ENCODE data around the gene ETV6.
A peak's percentile ranks its signal among the peaks of the same experiment; 100 is the strongest.

The ETV6 gene

DNA sequence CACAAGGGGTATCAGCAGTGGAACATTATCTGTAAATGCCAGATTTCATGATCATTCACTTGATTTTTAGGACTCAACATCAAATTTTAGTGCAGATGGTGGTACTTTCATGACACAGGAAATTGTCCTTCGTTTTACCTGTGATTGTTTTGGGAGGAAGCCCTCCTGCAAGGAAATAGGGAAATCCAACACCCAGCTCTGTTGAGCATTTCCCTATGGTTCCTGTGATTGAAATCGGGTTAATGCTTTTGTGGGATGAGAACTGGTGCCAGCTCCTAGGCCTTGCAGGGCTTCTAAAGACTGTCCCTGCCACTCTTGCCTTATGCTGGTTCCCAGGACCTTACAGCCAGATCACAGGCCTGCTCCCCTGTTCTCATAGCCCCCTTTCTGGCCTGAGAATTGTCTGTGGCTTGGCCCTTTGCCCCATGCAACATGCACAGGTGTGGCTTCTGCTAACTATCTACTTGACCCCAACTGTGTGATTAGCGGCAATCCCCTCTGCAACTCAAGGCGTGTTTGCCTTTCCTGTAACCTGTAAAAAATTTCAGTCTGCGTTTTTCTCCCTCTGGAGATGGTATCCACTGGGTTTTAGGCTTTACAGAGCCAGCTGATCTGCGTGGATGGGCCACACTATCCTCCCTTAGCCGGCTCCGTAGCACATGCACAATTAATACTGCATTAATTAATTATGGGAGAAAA lies 112.5 kb downstream of the ETV6 start:
- peak; percentile 36 for DNase-seq (ENCODE audit: low spot score)
- in situ Hi-C loops (cut with MboI; ENCODE audit: low pct_unique_long_range_greater_than_20kb, low sequenced_read_pairs, unreplicated experiment): loop anchor here (25.0 kb wide), 1 partner anchor 250 kb away; no protein-coding TSS in a partner anchor

DNA sequence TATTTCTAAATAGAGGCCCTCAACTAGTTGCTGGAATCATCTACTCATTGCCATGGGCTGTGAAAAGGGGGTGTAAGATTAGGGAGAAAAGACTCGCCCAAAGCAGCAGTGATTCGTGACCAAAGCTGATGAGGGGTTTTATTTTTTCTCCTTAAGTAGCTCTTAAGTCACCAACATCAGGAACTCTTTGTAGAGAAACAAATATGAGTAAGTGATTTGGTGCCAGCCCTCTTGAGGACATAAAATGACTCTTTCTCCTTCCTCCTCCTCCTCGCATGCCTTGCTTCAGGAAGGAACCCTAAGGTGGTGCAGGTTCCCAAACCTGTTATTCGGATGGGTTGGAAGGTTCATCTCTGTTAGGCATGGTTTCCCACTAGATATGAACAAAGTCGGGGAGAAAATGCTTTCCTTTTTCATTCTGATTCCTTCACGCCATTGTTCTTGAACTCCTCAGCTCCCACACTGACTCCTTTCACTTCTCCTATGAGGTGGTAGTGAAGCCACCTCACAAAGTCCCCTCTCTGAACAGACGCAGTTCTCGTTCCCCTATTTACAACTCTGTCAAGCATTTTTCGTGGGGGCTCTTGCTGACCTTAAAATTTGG lies 113.4 kb downstream of the ETV6 start:
- DNase-seq (ENCODE audit: low spot score): no peak
- TF ChIP-seq, protein P1, sequence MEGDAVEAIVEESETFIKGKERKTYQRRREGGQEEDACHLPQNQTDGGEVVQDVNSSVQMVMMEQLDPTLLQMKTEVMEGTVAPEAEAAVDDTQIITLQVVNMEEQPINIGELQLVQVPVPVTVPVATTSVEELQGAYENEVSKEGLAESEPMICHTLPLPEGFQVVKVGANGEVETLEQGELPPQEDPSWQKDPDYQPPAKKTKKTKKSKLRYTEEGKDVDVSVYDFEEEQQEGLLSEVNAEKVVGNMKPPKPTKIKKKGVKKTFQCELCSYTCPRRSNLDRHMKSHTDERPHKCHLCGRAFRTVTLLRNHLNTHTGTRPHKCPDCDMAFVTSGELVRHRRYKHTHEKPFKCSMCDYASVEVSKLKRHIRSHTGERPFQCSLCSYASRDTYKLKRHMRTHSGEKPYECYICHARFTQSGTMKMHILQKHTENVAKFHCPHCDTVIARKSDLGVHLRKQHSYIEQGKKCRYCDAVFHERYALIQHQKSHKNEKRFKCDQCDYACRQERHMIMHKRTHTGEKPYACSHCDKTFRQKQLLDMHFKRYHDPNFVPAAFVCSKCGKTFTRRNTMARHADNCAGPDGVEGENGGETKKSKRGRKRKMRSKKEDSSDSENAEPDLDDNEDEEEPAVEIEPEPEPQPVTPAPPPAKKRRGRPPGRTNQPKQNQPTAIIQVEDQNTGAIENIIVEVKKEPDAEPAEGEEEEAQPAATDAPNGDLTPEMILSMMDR (IDR thresholded peaks at IDR 0.05; ENCODE audit: extremely low read depth, insufficient read depth, missing control alignments): no peak
- in situ Hi-C loops (cut with MboI; ENCODE audit: low pct_unique_long_range_greater_than_20kb, low sequenced_read_pairs, unreplicated experiment): loop anchor here (25.0 kb wide), 1 partner anchor 249 kb away; no protein-coding TSS in a partner anchor

More for the DNA sequence above, 112.5 kb downstream of the ETV6 start:
- TF ChIP-seq, protein P1 (IDR thresholded peaks at IDR 0.05; ENCODE audit: extremely low read depth, insufficient read depth, missing control alignments): no peak

DNA sequence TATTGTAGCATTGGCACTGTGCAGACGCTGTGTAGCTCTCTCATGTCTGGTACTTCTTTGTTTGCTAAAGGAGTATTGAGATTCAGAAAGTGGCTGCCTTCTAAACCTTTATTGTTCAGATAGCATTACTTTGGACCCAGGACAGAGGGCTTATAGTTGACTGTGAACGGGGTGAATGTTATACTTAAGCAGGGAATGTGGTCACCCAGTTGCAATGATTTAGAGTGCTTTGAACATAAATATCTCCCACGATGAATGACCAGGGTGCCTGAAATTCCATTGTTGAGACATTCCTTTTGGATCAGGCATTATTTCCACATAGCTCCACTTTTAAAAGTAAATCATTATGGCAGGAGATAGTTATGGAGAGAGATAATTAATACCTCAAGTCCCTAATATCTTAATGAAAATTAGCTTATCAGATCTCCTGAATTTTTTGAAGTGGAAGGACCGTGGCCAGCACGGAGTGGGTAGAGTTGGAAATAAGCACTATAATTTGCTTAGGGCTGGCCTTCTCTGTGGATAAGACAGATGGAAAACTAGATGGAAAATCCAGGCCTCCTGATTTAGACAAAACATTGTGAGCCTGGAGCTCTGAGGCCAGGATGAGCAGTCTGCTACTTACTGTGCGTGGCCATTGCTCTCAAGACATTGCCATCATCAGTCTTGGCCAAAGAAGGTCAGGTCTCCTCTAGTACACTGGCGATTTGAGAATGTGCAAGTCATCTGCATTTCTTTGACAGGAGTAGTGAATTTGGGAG lies 114.5 kb downstream of the ETV6 start:
- in situ Hi-C loops (cut with MboI; ENCODE audit: low pct_unique_long_range_greater_than_20kb, low sequenced_read_pairs, unreplicated experiment): loop anchor here (25.0 kb wide), 1 partner anchor 248 kb away; no protein-coding TSS in a partner anchor
- no peak for DNase-seq (ENCODE audit: low spot score)
- TF ChIP-seq, protein P1 (IDR thresholded peaks at IDR 0.05; ENCODE audit: extremely low read depth, insufficient read depth, missing control alignments): no peak

DNA sequence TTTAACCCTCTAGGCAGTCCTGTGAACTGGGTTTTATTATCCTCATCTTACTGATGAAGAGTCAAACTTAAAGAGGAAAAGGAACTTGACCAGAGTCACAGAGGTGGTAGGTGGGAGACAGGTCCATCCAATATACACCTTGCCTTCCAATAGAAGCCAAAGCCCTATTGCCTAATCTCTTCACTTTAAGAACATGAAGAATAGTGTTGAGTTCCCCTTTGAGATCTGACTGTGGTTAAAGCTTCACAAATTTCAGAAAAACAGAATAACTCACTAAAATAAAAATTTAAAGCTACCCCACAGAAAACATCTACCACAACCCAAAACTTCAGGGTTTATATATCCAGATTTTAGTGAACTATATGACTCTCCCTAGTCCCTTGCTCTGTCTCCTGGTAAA lies 115.4 kb downstream of the ETV6 start:
- TF ChIP-seq, protein P1 (IDR thresholded peaks at IDR 0.05; ENCODE audit: extremely low read depth, insufficient read depth, missing control alignments): no peak
- in situ Hi-C loops (cut with MboI; ENCODE audit: low pct_unique_long_range_greater_than_20kb, low sequenced_read_pairs, unreplicated experiment): loop anchor here (25.0 kb wide), 1 partner anchor 247 kb away; no protein-coding TSS in a partner anchor
- no peak for DNase-seq (ENCODE audit: low spot score)

DNA sequence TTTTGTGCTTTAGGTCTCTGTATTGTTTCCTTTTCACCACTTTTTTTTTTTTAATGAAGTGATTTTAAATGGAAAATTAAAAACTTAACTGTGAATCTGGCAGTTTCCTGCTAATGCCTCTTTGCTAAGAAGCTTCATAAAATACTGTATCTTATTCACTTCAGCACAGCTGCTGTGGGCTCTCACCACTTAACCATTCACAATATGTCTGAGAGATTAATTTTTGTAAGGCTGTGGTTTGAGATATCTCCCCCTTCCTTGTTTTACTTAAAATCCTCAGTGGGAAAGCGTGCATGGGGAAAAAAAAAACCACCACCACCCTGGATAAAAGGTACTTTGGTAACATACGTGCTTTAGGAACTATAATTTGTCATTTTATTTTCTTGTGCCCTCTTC lies 115.9 kb downstream of the ETV6 start:
- no peak for DNase-seq (ENCODE audit: low spot score)
- in situ Hi-C loops (cut with MboI; ENCODE audit: low pct_unique_long_range_greater_than_20kb, low sequenced_read_pairs, unreplicated experiment): loop anchor here (25.0 kb wide), 1 partner anchor 247 kb away; no protein-coding TSS in a partner anchor
- TF ChIP-seq, protein P1 (IDR thresholded peaks at IDR 0.05; ENCODE audit: extremely low read depth, insufficient read depth, missing control alignments): no peak
